OCI-LY7 (cell line): ENCODE measurements around the gene NEK11. TPM values are rescaled to one million over a fixed set of nuclear protein-coding genes. Genes with fewer than 3 reads are reported as not detected.

ENCODE experiments used
- BruUV-seq: library from RNA; stranded (reverse); fragments of 400-500 nt; replicated peaks from 2 replicates; lab custom pipeline; 2021; lab: Mats Ljungman, UMichigan
- CTCF ChIA-PET: fragments of 300-600 bp; sonication (Branson Sonifier 250); formaldehyde crosslinking; loops from one replicate; lab custom pipeline; 2022; ENCODE audit warnings: antibody characterized with exemption; ENCODE audit not compliant: unreplicated experiment; lab: Charles Lee
- POLR2A ChIA-PET: fragments of 300-600 bp; sonication (Branson Sonifier 250); formaldehyde crosslinking; loops from one replicate; lab custom pipeline; 2022; ENCODE audit warnings: antibody characterized with exemption; lab: Charles Lee
- DNase-seq: peaks from one replicate; pipeline ENCODE4 v3.0.0-alpha.2; 2015; ENCODE audit warnings: low spot score
- H2AFZ ChIP-seq: fragments of 200-600 bp; sonication (generic), shearing (Covaris generic); 2 replicates; pipeline ENCODE4 v1.6.1; 2014; ENCODE audit warnings: mild to moderate bottlenecking, antibody characterized with exemption, low read length, moderate library complexity
- H3K27ac ChIP-seq: fragments of 200-600 bp; sonication (generic); 2 replicates; pipeline ENCODE4 v1.5.1; 2014; ENCODE audit warnings: mixed run types, low read depth, mild to moderate bottlenecking, moderate library complexity, low read length, inconsistent platforms; ENCODE audit not compliant: poor library complexity, severe bottlenecking
- H3K36me3 ChIP-seq: fragments of 200-600 bp; sonication (generic); 2 replicates; pipeline ENCODE4 v1.6.1; 2014; ENCODE audit warnings: mild to moderate bottlenecking, antibody characterized with exemption, low read length, moderate library complexity, mixed read lengths; ENCODE audit not compliant: insufficient read depth
- H3K4me1 ChIP-seq: fragments of 200-600 bp; sonication (generic); 2 replicates; pipeline ENCODE4 v1.5.1; 2014; ENCODE audit warnings: mild to moderate bottlenecking, low read length; ENCODE audit not compliant: insufficient read depth, poor library complexity, severe bottlenecking
- H3K4me2 ChIP-seq: fragments of 200-600 bp; sonication (generic); 2 replicates; pipeline ENCODE4 v1.6.1; 2014; ENCODE audit warnings: mild to moderate bottlenecking, low read length
- H3K4me3 ChIP-seq: fragments of 200-600 bp; sonication (generic); 2 replicates; pipeline ENCODE4 v1.5.1; 2014; ENCODE audit warnings: mild to moderate bottlenecking, low read depth, low read length; ENCODE audit not compliant: poor library complexity, severe bottlenecking
- H3K79me2 ChIP-seq: fragments of 200-600 bp; sonication (generic); 2 replicates; pipeline ENCODE4 v1.6.1; 2016; ENCODE audit warnings: low read depth, mild to moderate bottlenecking, low read length, moderate library complexity, mixed read lengths; ENCODE audit not compliant: insufficient read depth
- H3K9me2 ChIP-seq: fragments of 200-600 bp; sonication (generic); 2 replicates; pipeline ENCODE4 v1.6.1; 2016; ENCODE audit warnings: mild to moderate bottlenecking, low read length, mixed read lengths; ENCODE audit not compliant: insufficient read depth
- H3K9me3 ChIP-seq: fragments of 200-600 bp; sonication (generic); 2 replicates; pipeline ENCODE4 v1.6.1; 2014; ENCODE audit warnings: mild to moderate bottlenecking, mixed run types, low read length, mixed read lengths
- H4K20me1 ChIP-seq: fragments of 200-600 bp; sonication (generic); 2 replicates; pipeline ENCODE4 v1.6.1; 2014; ENCODE audit warnings: mild to moderate bottlenecking, antibody characterized with exemption, low read length, moderate library complexity, mixed read lengths; ENCODE audit not compliant: insufficient read depth
- EZH2phosphoT487 ChIP-seq: fragments of 200-600 bp; sonication (generic); IDR thresholded peaks from 2 replicates; pipeline ENCODE4 v1.6.1; 2018; ENCODE audit warnings: low read depth, borderline replicate concordance, mild to moderate bottlenecking, mixed run types, antibody characterized with exemption, low read length, moderate library complexity, mixed read lengths
- intact Hi-C: fragments of 100-400 bp; cut with micrococcal nuclease; formaldehyde crosslinking; loops from one replicate; pipeline ENCODE4 v1.10.0; 2022; ENCODE audit not compliant: unreplicated experiment
- total RNA-seq, 2 experiments: library from RNA; depleted of rRNA in 1 of 2; stranded (reverse); fragments of >200 nt in 1 of 2; shearing (Covaris generic) in 1 of 2; gene quantifications; 2 replicates each; pipeline ENCODE4 v1.2.3, GENCODE V29; 2014 to 2022
- TF ChIP-seq, protein P1 (sequence below): fragments of 200-600 bp; sonication (generic); conservative IDR thresholded peaks from 2 replicates; pipeline ENCODE4 v1.5.1; 2014; ENCODE audit warnings: mild to moderate bottlenecking, antibody characterized with exemption, low read length, moderate library complexity, mixed read lengths

Gene NEK11
- total RNA-seq, 2 experiments from 2014 or later = 0.47 to 1.5 TPM

- CTCF ChIA-PET = no interaction called here
- no peaks in the 10 kb centered on the region for H3K36me3 ChIP-seq
- no peak overlapping the region for H3K4me2 ChIP-seq
- H3K27ac ChIP-seq = no peak overlapping the region
- intact Hi-C loops = no loop called here
- no peaks in the 10 kb centered on the region for H3K9me3 ChIP-seq
- TF ChIP-seq, protein P1, sequence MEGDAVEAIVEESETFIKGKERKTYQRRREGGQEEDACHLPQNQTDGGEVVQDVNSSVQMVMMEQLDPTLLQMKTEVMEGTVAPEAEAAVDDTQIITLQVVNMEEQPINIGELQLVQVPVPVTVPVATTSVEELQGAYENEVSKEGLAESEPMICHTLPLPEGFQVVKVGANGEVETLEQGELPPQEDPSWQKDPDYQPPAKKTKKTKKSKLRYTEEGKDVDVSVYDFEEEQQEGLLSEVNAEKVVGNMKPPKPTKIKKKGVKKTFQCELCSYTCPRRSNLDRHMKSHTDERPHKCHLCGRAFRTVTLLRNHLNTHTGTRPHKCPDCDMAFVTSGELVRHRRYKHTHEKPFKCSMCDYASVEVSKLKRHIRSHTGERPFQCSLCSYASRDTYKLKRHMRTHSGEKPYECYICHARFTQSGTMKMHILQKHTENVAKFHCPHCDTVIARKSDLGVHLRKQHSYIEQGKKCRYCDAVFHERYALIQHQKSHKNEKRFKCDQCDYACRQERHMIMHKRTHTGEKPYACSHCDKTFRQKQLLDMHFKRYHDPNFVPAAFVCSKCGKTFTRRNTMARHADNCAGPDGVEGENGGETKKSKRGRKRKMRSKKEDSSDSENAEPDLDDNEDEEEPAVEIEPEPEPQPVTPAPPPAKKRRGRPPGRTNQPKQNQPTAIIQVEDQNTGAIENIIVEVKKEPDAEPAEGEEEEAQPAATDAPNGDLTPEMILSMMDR = no peak
- no peak for TF ChIP-seq EZH2phosphoT487
- BruUV-seq = no TSS peak
- no peaks in the 10 kb centered on the region for H3K79me2 ChIP-seq
- no peaks in the 10 kb centered on the region for H3K4me1 ChIP-seq
- no peak overlapping the region for H2AFZ ChIP-seq
- no peak for DNase-seq
- H3K4me3 ChIP-seq = no peak overlapping the region
- H4K20me1 ChIP-seq = no peaks in the 10 kb centered on the region
- POLR2A ChIA-PET = interaction anchor here (0.6 to 3.5 kb wide), 2 partner anchors 10 to 590 kb away, joined by 4 to 10 read pairs; no protein-coding TSS in a partner anchor
- no peaks in the 10 kb centered on the region; the same call in 1 of the 2 replicates for H3K9me2 ChIP-seq
These were observed 255.7 kb downstream of the NEK11 start for GRCh38 chr3:131282379-131282778.

DNA sequence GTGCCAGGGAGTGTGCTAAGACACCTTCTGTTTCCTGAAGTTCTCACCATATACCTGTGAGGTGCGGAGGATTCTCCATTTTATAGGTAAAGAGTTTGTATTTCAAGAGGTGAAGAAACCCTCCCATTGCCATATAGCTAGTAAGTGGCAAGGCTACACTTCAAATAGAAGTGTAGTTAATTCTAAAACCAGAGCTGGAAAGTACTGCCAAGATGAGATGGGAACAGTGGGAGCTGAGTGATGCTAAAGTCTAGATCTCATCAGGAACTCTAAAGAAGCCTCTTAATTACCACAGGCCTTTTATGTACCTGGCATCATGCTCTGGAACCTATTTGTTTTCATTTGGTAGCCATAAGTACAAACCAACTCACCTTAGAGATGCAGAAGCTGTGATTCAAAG lies 256.3 kb downstream of the NEK11 start:
- CTCF ChIA-PET = no interaction called here
- TF ChIP-seq, protein P1 = no peak
- TF ChIP-seq EZH2phosphoT487 = no peak
- Histone ChIP-seq H3K4me3 (no peak overlapping the region), H3K4me1 (no peaks in the 10 kb centered on the region), H3K36me3 (no peaks in the 10 kb centered on the region), H3K9me2 (no peaks in the 10 kb centered on the region; the same call in 1 of the 2 replicates), H3K27ac (no peak overlapping the region), H4K20me1 (no peaks in the 10 kb centered on the region), H3K4me2 (no peak overlapping the region), H3K79me2 (no peaks in the 10 kb centered on the region), H2AFZ (no peak overlapping the region), H3K9me3 (no peaks in the 10 kb centered on the region)
- POLR2A ChIA-PET = interaction anchor here (0.6 to 3.5 kb wide), 3 partner anchors 10 to 259 kb away, joined by 3 to 10 read pairs (median 3); no protein-coding TSS in a partner anchor
- intact Hi-C loops = no loop called here
- BruUV-seq = no TSS peak
- no peak for DNase-seq

- intact Hi-C loops = no loop called here
- ChIA-PET CTCF (no interaction called here), POLR2A (interaction anchor here (0.6 to 3.5 kb wide), 3 partner anchors 11 to 258 kb away, joined by 3 to 10 read pairs (median 3); no protein-coding TSS in a partner anchor)
- Histone ChIP-seq H3K9me3 (no peaks in the 10 kb centered on the region), H3K36me3 (no peaks in the 10 kb centered on the region), H3K27ac (no peak overlapping the region), H3K4me3 (no peak overlapping the region), H3K4me1 (no peaks in the 10 kb centered on the region), H3K9me2 (no peaks in the 10 kb centered on the region), H3K4me2 (no peak overlapping the region), H4K20me1 (no peaks in the 10 kb centered on the region), H2AFZ (no peak overlapping the region), H3K79me2 (no peaks in the 10 kb centered on the region)
- no peak for TF ChIP-seq EZH2phosphoT487
- TF ChIP-seq, protein P1 = no peak
- BruUV-seq = no TSS peak
- DNase-seq = no peak
These were observed 257.2 kb downstream of the NEK11 start for GRCh38 chr3:131283862-131284261.
